ENCODE data around the gene RYK. TPM values are rescaled to one million over a fixed set of nuclear protein-coding genes. Genes with fewer than 3 reads are reported as not detected.

The RYK gene
- total RNA-seq, 4 donors from 2014 or later: 78.2 to 120 (median 96.5) TPM

DNA sequence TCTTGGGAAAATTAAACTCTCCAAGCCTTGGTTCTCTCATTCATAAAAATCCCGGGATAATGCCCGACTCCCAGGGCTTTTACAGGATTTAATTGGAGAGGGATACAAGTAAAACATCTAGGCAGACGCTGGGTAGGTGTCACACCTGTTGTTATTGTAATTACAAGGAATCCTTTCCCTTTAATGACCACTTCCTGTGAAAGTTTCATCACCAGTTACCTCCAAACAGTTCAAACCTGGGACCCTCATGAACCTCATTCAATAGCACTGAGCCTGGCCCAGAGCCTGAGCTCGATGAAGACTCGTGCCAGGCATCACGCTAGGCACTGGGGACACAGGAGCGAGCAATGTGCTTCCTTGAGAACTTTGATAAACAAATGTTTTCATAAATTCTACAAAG is 2.1 kb upstream of the RYK start:
- Histone ChIP-seq H3K4me3 (no peak overlapping the region), H3K27me3 (no peaks in the 10 kb centered on the region), H3K27ac (replicated peaks in 1 of 4) (peak overlapping the region; percentile 9 to 93 (median 42)), H3K4me1 (peaks cover 30 to 40% (median 36%) of the 10 kb centered on the region in 4 donors), H3K36me3 (no peaks in the 10 kb centered on the region), H3K9me3 (no peaks in the 10 kb centered on the region)
- intact Hi-C loops (cut with DNase I): loop anchor here (5.0 kb wide), 1 partner anchor 40 kb away; no protein-coding TSS in a partner anchor
- TF ChIP-seq, protein P1, sequence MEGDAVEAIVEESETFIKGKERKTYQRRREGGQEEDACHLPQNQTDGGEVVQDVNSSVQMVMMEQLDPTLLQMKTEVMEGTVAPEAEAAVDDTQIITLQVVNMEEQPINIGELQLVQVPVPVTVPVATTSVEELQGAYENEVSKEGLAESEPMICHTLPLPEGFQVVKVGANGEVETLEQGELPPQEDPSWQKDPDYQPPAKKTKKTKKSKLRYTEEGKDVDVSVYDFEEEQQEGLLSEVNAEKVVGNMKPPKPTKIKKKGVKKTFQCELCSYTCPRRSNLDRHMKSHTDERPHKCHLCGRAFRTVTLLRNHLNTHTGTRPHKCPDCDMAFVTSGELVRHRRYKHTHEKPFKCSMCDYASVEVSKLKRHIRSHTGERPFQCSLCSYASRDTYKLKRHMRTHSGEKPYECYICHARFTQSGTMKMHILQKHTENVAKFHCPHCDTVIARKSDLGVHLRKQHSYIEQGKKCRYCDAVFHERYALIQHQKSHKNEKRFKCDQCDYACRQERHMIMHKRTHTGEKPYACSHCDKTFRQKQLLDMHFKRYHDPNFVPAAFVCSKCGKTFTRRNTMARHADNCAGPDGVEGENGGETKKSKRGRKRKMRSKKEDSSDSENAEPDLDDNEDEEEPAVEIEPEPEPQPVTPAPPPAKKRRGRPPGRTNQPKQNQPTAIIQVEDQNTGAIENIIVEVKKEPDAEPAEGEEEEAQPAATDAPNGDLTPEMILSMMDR (IDR thresholded peaks at IDR 0.05): no peak
- TF ChIP-seq EP300 (IDR thresholded peaks at IDR 0.05) (no peak), POLR2AphosphoS5 (IDR thresholded peaks at IDR 0.05) (no peak)
- whole genome bisulfite sequencing: 69% methylated on average over 7 of the region's 7 CpGs
- DNase-seq (ENCODE audit: extremely low spot score): no peak

DNA sequence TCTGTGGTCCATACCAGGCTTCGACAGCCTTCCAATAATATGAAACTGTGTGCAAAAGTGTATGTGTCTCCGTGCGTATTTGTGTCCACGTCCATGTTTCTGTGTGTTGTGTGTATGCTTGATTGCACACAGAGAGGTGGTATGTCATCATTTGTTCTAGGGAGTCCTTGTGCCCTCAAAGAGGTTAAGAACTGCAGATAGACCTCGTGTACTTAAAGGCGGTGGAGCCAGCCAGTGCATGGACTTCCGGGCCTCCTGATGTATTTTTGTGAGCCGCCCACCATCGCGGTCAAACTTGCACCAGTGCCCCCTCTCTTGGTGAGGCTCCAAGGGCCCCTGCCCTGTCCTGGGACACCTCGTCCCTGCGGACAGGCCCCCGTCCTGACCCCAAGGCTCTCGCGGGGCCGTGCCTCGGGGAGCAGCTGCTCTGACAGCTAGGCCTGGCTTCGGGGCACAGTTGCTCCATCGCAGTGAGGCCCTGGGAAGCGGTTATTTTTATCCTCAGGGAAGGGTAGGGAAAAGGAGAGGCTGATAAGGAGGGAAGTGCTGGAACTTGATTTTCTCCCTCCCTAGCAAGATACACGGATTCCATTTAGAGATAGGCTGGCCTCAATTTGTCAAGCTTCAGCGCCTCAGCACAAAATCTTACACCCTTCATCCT is 1.2 kb upstream of the RYK start:
- Histone ChIP-seq H3K27me3 (no peaks in the 10 kb centered on the region), H3K36me3 (no peaks in the 10 kb centered on the region), H3K4me3 (peak overlapping the region in 2 of 4 donors; percentile 78 to 94), H3K27ac (replicated peaks in 1 of 4) (peak overlapping the region; percentile 9 to 93 (median 93)), H3K4me1 (peaks cover 36 to 49% (median 42%) of the 10 kb centered on the region in 4 donors), H3K9me3 (no peaks in the 10 kb centered on the region)
- intact Hi-C loops (cut with DNase I): loop anchor here (5.0 kb wide), 1 partner anchor 40 kb away; no protein-coding TSS in a partner anchor
- no peak for DNase-seq (ENCODE audit: extremely low spot score)
- WGBS: 72% methylated on average over 18 of the region's 22 CpGs
- TF ChIP-seq, protein P1 (IDR thresholded peaks at IDR 0.05): no peak
- no peak for TF ChIP-seq EP300 (IDR thresholded peaks at IDR 0.05)
- TF ChIP-seq POLR2AphosphoS5 (IDR thresholded peaks at IDR 0.05): no peak
- no peak for TF ChIP-seq POLR2A (IDR thresholded peaks at IDR 0.05; ENCODE audit: low read depth)

DNA sequence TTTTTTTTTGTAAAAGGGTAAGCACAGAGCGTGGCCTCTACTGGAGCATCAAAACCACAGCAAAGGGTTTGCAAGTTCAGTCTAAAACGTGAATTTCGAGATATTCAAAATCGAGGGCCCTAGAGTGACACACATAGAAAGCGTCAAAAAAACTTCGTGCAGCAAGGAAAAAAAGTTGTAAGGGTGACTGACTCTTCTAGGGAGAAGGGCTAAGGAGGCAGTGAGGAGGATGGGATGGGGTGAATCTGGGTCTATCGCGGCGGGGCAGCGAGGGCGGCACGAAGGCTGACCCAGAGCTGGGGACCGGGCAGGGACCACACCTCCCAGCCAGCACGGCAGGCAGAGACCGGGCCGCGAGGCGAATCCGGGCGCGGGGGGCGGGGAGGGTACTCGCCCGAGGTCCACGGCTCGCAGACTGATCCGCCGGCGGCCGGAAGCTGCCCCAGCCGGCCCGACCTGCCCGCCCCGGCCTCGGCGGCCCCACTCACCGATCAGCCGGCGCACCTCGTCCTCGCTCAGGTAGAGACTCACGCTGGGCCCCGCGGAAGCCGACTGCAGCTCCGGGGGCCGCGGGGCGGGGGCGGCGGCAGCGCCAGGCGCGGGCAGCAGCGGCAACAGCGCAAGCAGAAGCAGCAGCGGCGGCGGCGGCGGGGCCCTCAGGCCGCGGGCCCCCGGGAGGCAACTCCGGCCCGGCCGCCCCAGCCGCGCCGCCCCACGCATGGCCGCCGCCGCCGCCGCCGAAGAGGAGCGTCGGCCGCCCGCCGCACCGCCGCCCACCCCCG is 533 bp downstream of the RYK start:
- Histone ChIP-seq H3K36me3 (no peaks in the 10 kb centered on the region), H3K4me1 (peaks cover 43 to 58% (median 51%) of the 10 kb centered on the region in 4 donors), H3K9me3 (no peaks in the 10 kb centered on the region), H3K27ac (replicated peaks in 1 of 4) (peak overlapping the region; percentile 89 to 93 (median 93)), H3K4me3 (peak overlapping the region; percentile 78 to 94 (median 84)), H3K27me3 (no peaks in the 10 kb centered on the region)
- 2% methylated on average over 12 of the region's 85 CpGs for WGBS
- DNase-seq (ENCODE audit: extremely low spot score): no peak
- intact Hi-C loops (cut with DNase I): loop anchor here (5.0 kb wide), 1 partner anchor 42 kb away; no protein-coding TSS in a partner anchor
- TF ChIP-seq POLR2AphosphoS5 (IDR thresholded peaks at IDR 0.05) (no peak), POLR2A (IDR thresholded peaks at IDR 0.05; ENCODE audit: low read depth) (no peak), EP300 (IDR thresholded peaks at IDR 0.05) (no peak)
- TF ChIP-seq, protein P1 (IDR thresholded peaks at IDR 0.05): no peak

DNA sequence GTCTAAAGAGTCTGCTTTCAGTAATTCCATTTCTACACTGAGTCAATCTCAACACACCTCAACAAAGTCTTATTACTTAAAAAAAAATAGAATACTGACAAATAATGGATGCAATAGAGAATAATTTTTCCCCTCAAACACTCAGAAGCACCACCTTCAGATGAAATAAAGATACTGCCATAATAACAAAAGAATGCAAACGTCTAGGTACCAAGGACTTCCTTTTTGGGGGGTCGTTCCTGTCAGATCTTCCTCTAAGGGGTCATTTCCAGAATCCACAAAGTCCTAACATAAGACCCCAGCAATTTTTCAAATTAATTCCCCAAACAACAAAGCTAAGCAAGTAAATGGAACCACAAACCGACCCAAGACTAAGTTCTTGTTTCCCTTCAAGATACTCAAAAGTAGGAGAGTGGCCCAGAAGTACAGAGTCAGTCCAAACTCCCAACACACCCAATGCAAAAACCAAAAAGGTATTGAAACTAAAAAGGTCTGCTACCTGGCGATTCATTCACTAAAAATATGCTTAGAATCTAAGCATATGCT is 1.3 kb downstream of the RYK start:
- WGBS: 6% methylated on average over 4 of the region's 4 CpGs
- no peaks in the 10 kb centered on the region for H3K9me3 ChIP-seq
- TF ChIP-seq POLR2A (IDR thresholded peaks at IDR 0.05; ENCODE audit: low read depth) (no peak), POLR2AphosphoS5 (IDR thresholded peaks at IDR 0.05) (no peak), EP300 (IDR thresholded peaks at IDR 0.05) (no peak)
- TF ChIP-seq, protein P1 (IDR thresholded peaks at IDR 0.05): no peak
- no peaks in the 10 kb centered on the region for H3K27me3 ChIP-seq
- H3K36me3 ChIP-seq: no peaks in the 10 kb centered on the region
- peaks cover 47 to 63% (median 53%) of the 10 kb centered on the region in 4 donors for H3K4me1 ChIP-seq
- H3K4me3 ChIP-seq: peak overlapping the region; percentile 78 to 94 (median 84)
- intact Hi-C loops (cut with DNase I): no loop called here
- DNase-seq (ENCODE audit: extremely low spot score): no peak
- H3K27ac ChIP-seq (replicated peaks in 1 of 4): peak overlapping the region; percentile 89 to 93 (median 93)
